HL-60 (cell line): ENCODE measurements around the gene STAC2.
A peak's percentile ranks its signal among the peaks of the same experiment; 100 is the strongest.

Source experiments
- DNase-seq, 2 experiments: peaks; one replicate each; pipeline ENCODE4 v3.0.0-alpha.2; 2010 to 2020; ENCODE audit warnings: low read depth in 1 of 2, low spot score in 1 of 2
- H3K27ac ChIP-seq: fragments of 250-450 bp; sonication (Bioruptor Pico); replicated peaks from 2 replicates; pipeline ENCODE4 v1.5.1; 2020; ENCODE audit warnings: mild to moderate bottlenecking, moderate library complexity
- H3K27me3 ChIP-seq: fragments of 250-450 bp; sonication (Bioruptor Pico); 2 replicates; pipeline ENCODE4 v1.5.1; 2021; ENCODE audit warnings: mild to moderate bottlenecking, moderate library complexity; ENCODE audit not compliant: insufficient read depth, poor library complexity, severe bottlenecking
- H3K4me3 ChIP-seq: replicated peaks from 2 replicates; pipeline ENCODE4 v1.5.1; 2011; ENCODE audit warnings: mild to moderate bottlenecking, control low read depth, low read length; ENCODE audit not compliant: insufficient read depth
- GABPA ChIP-seq: IDR thresholded peaks from 2 replicates; pipeline ENCODE4 v1.6.1; 2012; ENCODE audit warnings: low read depth
- POLR2AphosphoS5 ChIP-seq: IDR thresholded peaks from 2 replicates; pipeline ENCODE4 v1.6.1; 2012; ENCODE audit warnings: low read depth
- SPI1 ChIP-seq: IDR thresholded peaks from 2 replicates; pipeline ENCODE4 v1.6.1; 2012; ENCODE audit warnings: low read depth, mild to moderate bottlenecking, borderline replicate concordance
- TF ChIP-seq, protein P1 (sequence below): IDR thresholded peaks from 2 replicates; pipeline ENCODE4 v1.6.1; 2012; ENCODE audit warnings: low read depth; ENCODE audit not compliant: insufficient replicate concordance
- TF ChIP-seq, protein P2 (sequence below): IDR thresholded peaks from one replicate; pipeline ENCODE4 v1.5.1; 2011; ENCODE audit warnings: low read length, control low read depth, inconsistent platforms; ENCODE audit not compliant: insufficient read depth

The STAC2 gene

DNA sequence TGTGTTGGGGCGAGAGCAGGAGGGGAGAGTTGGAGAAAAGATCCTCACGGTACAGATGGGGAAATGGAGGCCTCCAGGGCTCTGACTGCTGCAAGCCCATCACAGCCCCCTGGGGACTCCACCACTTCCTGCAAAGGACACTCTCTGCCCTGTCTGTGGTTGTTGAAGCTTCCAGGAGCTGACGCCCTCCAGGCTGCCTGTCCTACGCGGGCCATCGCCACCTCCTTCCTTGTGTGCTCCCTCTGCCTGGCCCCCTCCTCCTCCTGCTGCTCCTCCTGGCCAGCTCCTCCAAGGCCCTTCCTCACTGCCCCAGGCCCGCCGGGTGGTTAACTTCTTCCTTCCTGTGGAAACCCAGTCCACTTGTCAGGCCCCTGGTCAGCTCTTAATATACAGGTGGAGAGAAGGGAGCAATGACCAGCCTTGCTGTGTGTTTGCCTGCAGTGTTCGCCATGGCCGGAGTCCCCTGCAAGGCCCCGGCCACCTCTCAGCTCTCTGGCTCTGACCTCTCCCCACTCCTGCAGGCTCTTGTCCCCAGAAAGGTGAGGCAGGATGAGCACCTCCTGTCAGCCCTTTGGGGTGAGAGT, 18.4 kb upstream of the STAC2 start:
- Histone ChIP-seq H3K27ac (no peak overlapping the region), H3K27me3 (no peaks in the 10 kb centered on the region), H3K4me3 (no peak overlapping the region)
- peak in 1 of 2 experiments; percentile 41 for DNase-seq
- no peak for TF ChIP-seq POLR2AphosphoS5
- TF ChIP-seq GABPA, result no peak
- TF ChIP-seq, protein P1, sequence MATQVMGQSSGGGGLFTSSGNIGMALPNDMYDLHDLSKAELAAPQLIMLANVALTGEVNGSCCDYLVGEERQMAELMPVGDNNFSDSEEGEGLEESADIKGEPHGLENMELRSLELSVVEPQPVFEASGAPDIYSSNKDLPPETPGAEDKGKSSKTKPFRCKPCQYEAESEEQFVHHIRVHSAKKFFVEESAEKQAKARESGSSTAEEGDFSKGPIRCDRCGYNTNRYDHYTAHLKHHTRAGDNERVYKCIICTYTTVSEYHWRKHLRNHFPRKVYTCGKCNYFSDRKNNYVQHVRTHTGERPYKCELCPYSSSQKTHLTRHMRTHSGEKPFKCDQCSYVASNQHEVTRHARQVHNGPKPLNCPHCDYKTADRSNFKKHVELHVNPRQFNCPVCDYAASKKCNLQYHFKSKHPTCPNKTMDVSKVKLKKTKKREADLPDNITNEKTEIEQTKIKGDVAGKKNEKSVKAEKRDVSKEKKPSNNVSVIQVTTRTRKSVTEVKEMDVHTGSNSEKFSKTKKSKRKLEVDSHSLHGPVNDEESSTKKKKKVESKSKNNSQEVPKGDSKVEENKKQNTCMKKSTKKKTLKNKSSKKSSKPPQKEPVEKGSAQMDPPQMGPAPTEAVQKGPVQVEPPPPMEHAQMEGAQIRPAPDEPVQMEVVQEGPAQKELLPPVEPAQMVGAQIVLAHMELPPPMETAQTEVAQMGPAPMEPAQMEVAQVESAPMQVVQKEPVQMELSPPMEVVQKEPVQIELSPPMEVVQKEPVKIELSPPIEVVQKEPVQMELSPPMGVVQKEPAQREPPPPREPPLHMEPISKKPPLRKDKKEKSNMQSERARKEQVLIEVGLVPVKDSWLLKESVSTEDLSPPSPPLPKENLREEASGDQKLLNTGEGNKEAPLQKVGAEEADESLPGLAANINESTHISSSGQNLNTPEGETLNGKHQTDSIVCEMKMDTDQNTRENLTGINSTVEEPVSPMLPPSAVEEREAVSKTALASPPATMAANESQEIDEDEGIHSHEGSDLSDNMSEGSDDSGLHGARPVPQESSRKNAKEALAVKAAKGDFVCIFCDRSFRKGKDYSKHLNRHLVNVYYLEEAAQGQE, result no peak
- no peak for TF ChIP-seq SPI1
- TF ChIP-seq, protein P2, sequence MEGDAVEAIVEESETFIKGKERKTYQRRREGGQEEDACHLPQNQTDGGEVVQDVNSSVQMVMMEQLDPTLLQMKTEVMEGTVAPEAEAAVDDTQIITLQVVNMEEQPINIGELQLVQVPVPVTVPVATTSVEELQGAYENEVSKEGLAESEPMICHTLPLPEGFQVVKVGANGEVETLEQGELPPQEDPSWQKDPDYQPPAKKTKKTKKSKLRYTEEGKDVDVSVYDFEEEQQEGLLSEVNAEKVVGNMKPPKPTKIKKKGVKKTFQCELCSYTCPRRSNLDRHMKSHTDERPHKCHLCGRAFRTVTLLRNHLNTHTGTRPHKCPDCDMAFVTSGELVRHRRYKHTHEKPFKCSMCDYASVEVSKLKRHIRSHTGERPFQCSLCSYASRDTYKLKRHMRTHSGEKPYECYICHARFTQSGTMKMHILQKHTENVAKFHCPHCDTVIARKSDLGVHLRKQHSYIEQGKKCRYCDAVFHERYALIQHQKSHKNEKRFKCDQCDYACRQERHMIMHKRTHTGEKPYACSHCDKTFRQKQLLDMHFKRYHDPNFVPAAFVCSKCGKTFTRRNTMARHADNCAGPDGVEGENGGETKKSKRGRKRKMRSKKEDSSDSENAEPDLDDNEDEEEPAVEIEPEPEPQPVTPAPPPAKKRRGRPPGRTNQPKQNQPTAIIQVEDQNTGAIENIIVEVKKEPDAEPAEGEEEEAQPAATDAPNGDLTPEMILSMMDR, result no peak

DNA sequence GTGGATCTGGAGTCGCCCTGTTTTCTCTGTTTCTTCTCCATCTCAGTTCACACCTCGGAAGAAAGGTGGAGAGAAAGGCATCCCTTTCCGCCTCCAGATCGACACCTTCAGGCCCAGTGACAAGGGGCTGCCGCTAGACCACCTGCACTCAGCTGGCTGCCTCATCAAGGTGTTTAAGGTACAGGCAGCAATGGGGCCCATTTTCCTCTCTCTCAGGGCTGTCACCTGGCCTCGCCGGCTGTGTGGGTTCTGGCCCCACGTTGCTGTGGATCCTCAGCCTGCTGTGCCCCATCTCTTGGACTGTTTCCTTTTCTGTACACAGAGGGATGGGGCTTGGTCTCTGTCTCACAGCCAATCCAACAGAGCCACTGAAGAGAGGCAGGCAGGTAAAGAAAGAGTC, 17.4 kb upstream of the STAC2 start:
- DNase-seq, result no peak
- Histone ChIP-seq H3K27ac (no peak overlapping the region), H3K4me3 (no peak overlapping the region), H3K27me3 (no peaks in the 10 kb centered on the region)
- TF ChIP-seq, protein P1, result no peak
- TF ChIP-seq SPI1 (no peak), GABPA (no peak), POLR2AphosphoS5 (no peak)
- TF ChIP-seq, protein P2, result no peak

DNA sequence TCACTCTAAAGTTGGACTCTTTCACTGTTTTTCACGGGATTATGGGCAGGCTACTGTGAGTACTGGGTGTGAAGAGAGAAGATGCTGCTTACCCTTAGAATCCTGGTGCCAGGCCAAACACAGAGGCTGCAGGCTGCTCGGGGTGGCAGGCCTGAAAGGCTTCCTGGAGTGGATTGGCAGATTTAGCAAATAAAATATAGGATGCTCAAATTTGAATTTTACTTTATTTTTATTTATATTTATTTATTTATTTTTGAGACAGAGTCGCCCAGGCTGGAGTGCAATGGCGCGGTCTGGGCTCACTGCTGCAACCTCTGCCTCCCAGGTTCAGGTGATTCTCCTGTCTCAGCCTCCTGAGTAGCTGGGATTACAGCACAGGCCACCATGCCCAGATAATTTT, 14.9 kb upstream of the STAC2 start:
- Histone ChIP-seq H3K27me3 (no peaks in the 10 kb centered on the region), H3K27ac (no peak overlapping the region), H3K4me3 (no peak overlapping the region)
- TF ChIP-seq SPI1 (no peak), POLR2AphosphoS5 (no peak), GABPA (no peak)
- TF ChIP-seq, protein P2, result no peak
- TF ChIP-seq, protein P1, result no peak
- DNase-seq, result no peak
